Heart right ventricle (tissue), 16 donors: ENCODE results near the gene SCAF1. TPM values are rescaled to one million over a fixed set of nuclear protein-coding genes. Genes with fewer than 3 reads are reported as not detected.

Source experiments
- ATAC-seq, 8 donors: fragments of 200-7000 bp; cut with Tn5 transposase; one replicate each; pipeline ENCODE4 v1.9.1; 2020; ENCODE audit warnings: mild to moderate bottlenecking in 8 of 8, moderate library complexity in 8 of 8, moderate number of reproducible peaks in 1 of 8
- DNase-seq, 2 donors: peaks; one replicate each; pipeline ENCODE4 v3.0.0-alpha.2; 2020
- H3K27ac ChIP-seq, 10 donors: fragments of 200-600 bp; sonication (generic) in 2 of 10; one replicate each; pipeline versions ENCODE4 v1.5.0 to v1.8.0; 2020 to 2022; ENCODE audit warnings: mild to moderate bottlenecking in 3 of 10
- H3K27me3 ChIP-seq, 7 donors: fragments of 200-600 bp; one replicate each; pipeline ENCODE4 v1.8.0; 2021 to 2022; ENCODE audit warnings: mild to moderate bottlenecking in 2 of 7
- H3K36me3 ChIP-seq, 9 donors: fragments of 200-600 bp; sonication (generic) in 1 of 9; one replicate each; pipeline versions ENCODE4 v1.5.0 to v1.8.0; 2020 to 2022; ENCODE audit warnings: mild to moderate bottlenecking in 2 of 9
- H3K4me1 ChIP-seq, 9 donors: fragments of 200-600 bp; sonication (generic) in 1 of 9; one replicate each; pipeline versions ENCODE4 v1.5.0 to v1.8.0; 2020 to 2022; ENCODE audit warnings: mild to moderate bottlenecking in 4 of 9
- H3K4me3 ChIP-seq, 10 donors: fragments of 200-600 bp; sonication (generic) in 2 of 10; one replicate each; pipeline versions ENCODE4 v1.5.0 to v1.8.0; 2020 to 2022; ENCODE audit warnings: mild to moderate bottlenecking in 7 of 10, moderate library complexity in 2 of 10
- H3K9me3 ChIP-seq, 11 donors: fragments of 200-600 bp in 10 of 11; sonication (generic) in 2 of 11; one replicate each; pipeline versions ENCODE4 v1.5.0 to v1.8.0; 2013 to 2022; ENCODE audit warnings: mild to moderate bottlenecking in 2 of 11, control low read depth in 1 of 11, moderate library complexity in 1 of 11
- CTCF ChIP-seq, 9 donors: fragments of 200-600 bp; sonication (generic) in 2 of 9; IDR thresholded peaks; one replicate each; pipeline versions ENCODE4 v1.5.0 to v1.8.0; 2021 to 2022; ENCODE audit warnings: antibody characterized with exemption in 9 of 9, mild to moderate bottlenecking in 5 of 9, moderate library complexity in 1 of 9
- WGBS, 2 donors: extraction: QIAGEN DNeasy Blood & Tissue Kit; methylation state at CpG; one replicate each; pipeline ENCODE4 v1.1.7; 2013; ENCODE audit warnings: inconsistent platforms in 1 of 2; 5-methylcytosine and 5-hydroxymethylcytosine counted together
- intact Hi-C, 10 donors: fragments of 100-400 bp; cut with DNase I; formaldehyde crosslinking; loops; one replicate each; pipeline versions ENCODE4 v1.11.1 to v1.14.2; 2022
- polyA plus RNA-seq, 2 donors: library from polyadenylated mRNA; stranded (reverse); fragments of 200-250 nt; gene quantifications; one replicate each; pipeline ENCODE4 v1.2.3, GENCODE V29; 2013
- total RNA-seq, 10 donors: library from RNA; stranded (reverse); fragmentation: NEBNext Ultra II Directional in 3 of 10; extraction: Animal tissue kit (Norgen Biotek cat#: 25700) in 3 of 10; gene quantifications; one replicate each; pipeline versions ENCODE4 v1.2.1 to v1.2.4, GENCODE V29; 2021 to 2023
- donor health status: Arrhythmogenic right ventricular cardiomyopathy.
- donor health status: ischemic (EF 13 %, LVEDD 7.1; RV severe dilation, severe dysfunction).
- donor health status: healthy with polysubstance abuse.
- donor health status: DM: no; HTN: yes; CAD: no.
- donor health status: DM: no; HTN: no; CAD: no.
- donor health status: ischemic (EF 25% LVEDD 6.9; RV normal size, moderate dysfunction).
- donor health status: ischemic (EF 25% LVEDD 5.7; RV mildly dilated, moderate dysfunction).
- donor health status: healthy.
- donor health status: DM: yes; HTN: yes; CAD: no.
- donor health status: Ischemic cardiomyopathy.
- donor health status: ischemic (EF 35%, LVEDD 5.7; RV mildly dilated, moderate dysfunction).
- donor health status: nonischemic (EF 11% LVEDD 7.7; RV severe dilation, severe dysfunction).
- donor health status: DM: yes; HTN: yes; CAD: no.
- donor health status: PGD.
- donor health status: ischemic (EF 29% LVEDD 5.4; RV normal size, mild dysfunction).
- donor health status: nonischemic (EF 23%, LVEDD 6.1; RV moderate dilation, normal function).

SCAF1 gene
- total and polyA plus RNA-seq, 12 donors, result 20.2 to 60.5 (median 44.8) TPM

DNA sequence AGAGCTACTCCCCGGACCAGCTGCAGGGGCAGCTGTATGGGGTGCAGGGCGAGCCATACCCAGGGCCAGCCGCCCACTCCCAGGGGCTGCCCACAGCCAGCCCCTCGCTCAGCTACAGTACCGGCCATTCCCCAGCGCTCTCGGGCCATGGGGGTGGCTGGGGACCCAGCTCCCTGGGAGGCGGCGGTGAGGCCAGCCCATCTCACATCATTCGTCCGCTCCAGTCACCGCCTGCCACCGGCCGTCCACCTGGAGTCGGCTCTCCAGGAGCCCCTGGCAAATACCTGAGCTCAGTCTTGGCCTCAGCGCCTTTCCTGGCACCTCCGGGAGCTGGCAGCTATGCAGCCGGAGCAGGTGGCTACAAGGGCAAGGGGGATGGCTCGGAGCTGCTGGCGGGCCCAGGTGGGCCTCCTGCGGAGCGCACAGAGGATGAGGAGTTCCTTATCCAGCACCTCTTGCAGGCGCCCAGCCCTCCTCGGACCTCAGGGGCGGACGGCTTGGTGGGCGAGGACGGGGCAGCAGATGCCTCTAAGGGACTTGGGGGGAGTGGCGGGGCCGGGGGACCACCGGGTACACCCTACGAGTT lies 46.1 kb upstream of the SCAF1 start:
- ATAC-seq (no peak), DNase-seq (no peak)
- Histone ChIP-seq H3K9me3 (no peaks in the 10 kb centered on the region), H3K4me3 (no peak overlapping the region), H3K36me3 (peaks cover 7 to 76% (median 37%) of the 10 kb centered on the region in 9 donors), H3K27me3 (no peaks in the 10 kb centered on the region), H3K27ac (no peak overlapping the region), H3K4me1 (peaks cover 6 to 25% (median 21%) of the 10 kb centered on the region in 9 donors)
- 95% methylated on average over 30 to 32 of the region's 32 CpGs for WGBS, 2 donors
- intact Hi-C loops, result loop anchor here in 1 of 10 donors (10.0 kb wide), 1 partner anchor 79 kb away; the partner anchor contains the start of gene PRMT1
- TF ChIP-seq CTCF (IDR thresholded peaks at IDR 0.05), result no peak

GRCh38 chr19:49596407-49596806 lies 45.6 kb upstream of the SCAF1 start:
- H3K4me3 ChIP-seq, result no peak overlapping the region
- no peak for DNase-seq
- 94 to 96% methylated on average over 15 of the region's 15 CpGs for WGBS, 2 donors
- no peak for ATAC-seq
- H3K9me3 ChIP-seq, result no peaks in the 10 kb centered on the region
- H3K36me3 ChIP-seq, result peaks cover 7 to 80% (median 37%) of the 10 kb centered on the region in 9 donors
- H3K4me1 ChIP-seq, result peaks cover 6 to 25% (median 21%) of the 10 kb centered on the region in 9 donors
- TF ChIP-seq CTCF (IDR thresholded peaks at IDR 0.05), result no peak
- H3K27ac ChIP-seq, result no peak overlapping the region
- H3K27me3 ChIP-seq, result no peaks in the 10 kb centered on the region
- intact Hi-C loops, result loop anchor here in 1 of 10 donors (10.0 kb wide), 1 partner anchor 78 kb away; the partner anchor contains the start of gene PRMT1

- 97 to 98% methylated on average over 63 to 65 of the region's 65 CpGs for WGBS, 2 donors
- H3K27me3 ChIP-seq, result no peaks in the 10 kb centered on the region
- no peak overlapping the region for H3K4me3 ChIP-seq
- peaks cover 6 to 24% (median 18%) of the 10 kb centered on the region in 9 donors for H3K4me1 ChIP-seq
- TF ChIP-seq CTCF (IDR thresholded peaks at IDR 0.05), result no peak
- intact Hi-C loops, result loop anchor here in 1 of 10 donors (10.0 kb wide), 1 partner anchor 78 kb away; the partner anchor contains the start of gene PRMT1
- H3K36me3 ChIP-seq, result peaks cover 7 to 86% (median 44%) of the 10 kb centered on the region in 9 donors
- ATAC-seq, result no peak
- no peak for DNase-seq
- H3K9me3 ChIP-seq, result no peaks in the 10 kb centered on the region
- no peak overlapping the region for H3K27ac ChIP-seq
Observed at GRCh38 chr19:49596954-49597702, 44.9 kb upstream of the SCAF1 start.

- Histone ChIP-seq H3K4me1 (peaks cover 5 to 19% (median 13%) of the 10 kb centered on the region in 9 donors), H3K36me3 (peaks cover 7 to 92% (median 48%) of the 10 kb centered on the region in 9 donors), H3K27ac (no peak overlapping the region), H3K9me3 (no peaks in the 10 kb centered on the region), H3K27me3 (no peaks in the 10 kb centered on the region), H3K4me3 (no peak overlapping the region)
- 97% methylated on average over 29 of the region's 29 CpGs for WGBS, 2 donors
- intact Hi-C loops, result loop anchor here in 1 of 10 donors (10.0 kb wide), 1 partner anchor 77 kb away; the partner anchor contains the start of gene PRMT1
- no peak for ATAC-seq
- TF ChIP-seq CTCF (IDR thresholded peaks at IDR 0.05), result no peak
- DNase-seq, result no peak
Observed at GRCh38 chr19:49597703-49597974, 44.4 kb upstream of the SCAF1 start.
